Esophagus muscularis mucosa (tissue), 4 donors: ENCODE data around the gene RCAN1.

Source experiments
- EP300 ChIP-seq: sonication (generic); formaldehyde crosslinking; IDR thresholded peaks from one replicate; pipeline ENCODE4 v1.6.1; 2017; ENCODE audit warnings: antibody characterized with exemption
- POLR2A ChIP-seq: fragments of 450-650 bp; IDR thresholded peaks from one replicate; pipeline ENCODE4 v1.6.1; 2017; ENCODE audit warnings: antibody characterized with exemption, moderate library complexity, mild to moderate bottlenecking, low read depth
- POLR2AphosphoS5 ChIP-seq, 2 donors: sonication (generic); formaldehyde crosslinking; IDR thresholded peaks; one replicate each; pipeline ENCODE4 v1.6.1; 2017; ENCODE audit warnings: antibody characterized with exemption in 2 of 2
- TF ChIP-seq, protein P1 (sequence below), 3 experiments: fragments of 200-600 bp in 2 of 3; fragments of 450-650 bp in 1 of 3; sonication (generic) in 2 of 3; IDR thresholded peaks; one replicate each; pipeline ENCODE4 v1.5.1; 2017 to 2019; ENCODE audit warnings: antibody characterized with exemption in 3 of 3, mild to moderate bottlenecking in 2 of 3, moderate library complexity in 1 of 3

DNA sequence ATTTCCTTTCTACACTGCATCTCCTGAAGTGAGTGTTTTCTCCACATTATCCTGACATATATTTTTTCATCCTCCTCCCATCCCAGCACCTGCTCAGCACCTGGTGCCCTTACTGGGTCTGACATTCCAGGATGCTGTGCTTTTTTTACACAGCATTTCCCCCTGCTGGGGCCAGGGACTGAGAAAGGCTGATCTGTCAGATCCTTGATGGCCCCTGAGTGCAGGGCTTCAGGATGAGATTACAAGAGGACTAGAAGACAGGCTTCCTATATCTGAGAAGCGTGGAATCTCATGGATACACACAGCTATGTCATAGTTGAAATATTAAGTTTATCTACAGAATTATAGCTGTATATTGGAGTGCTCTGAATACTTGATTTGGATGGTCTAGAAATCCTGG is 24.4 kb downstream of the RCAN1 start:
- TF ChIP-seq, protein P1, sequence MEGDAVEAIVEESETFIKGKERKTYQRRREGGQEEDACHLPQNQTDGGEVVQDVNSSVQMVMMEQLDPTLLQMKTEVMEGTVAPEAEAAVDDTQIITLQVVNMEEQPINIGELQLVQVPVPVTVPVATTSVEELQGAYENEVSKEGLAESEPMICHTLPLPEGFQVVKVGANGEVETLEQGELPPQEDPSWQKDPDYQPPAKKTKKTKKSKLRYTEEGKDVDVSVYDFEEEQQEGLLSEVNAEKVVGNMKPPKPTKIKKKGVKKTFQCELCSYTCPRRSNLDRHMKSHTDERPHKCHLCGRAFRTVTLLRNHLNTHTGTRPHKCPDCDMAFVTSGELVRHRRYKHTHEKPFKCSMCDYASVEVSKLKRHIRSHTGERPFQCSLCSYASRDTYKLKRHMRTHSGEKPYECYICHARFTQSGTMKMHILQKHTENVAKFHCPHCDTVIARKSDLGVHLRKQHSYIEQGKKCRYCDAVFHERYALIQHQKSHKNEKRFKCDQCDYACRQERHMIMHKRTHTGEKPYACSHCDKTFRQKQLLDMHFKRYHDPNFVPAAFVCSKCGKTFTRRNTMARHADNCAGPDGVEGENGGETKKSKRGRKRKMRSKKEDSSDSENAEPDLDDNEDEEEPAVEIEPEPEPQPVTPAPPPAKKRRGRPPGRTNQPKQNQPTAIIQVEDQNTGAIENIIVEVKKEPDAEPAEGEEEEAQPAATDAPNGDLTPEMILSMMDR (IDR thresholded peaks at IDR 0.05) = no peak
- TF ChIP-seq POLR2A = no peak
- no peak for TF ChIP-seq POLR2AphosphoS5 (IDR thresholded peaks at IDR 0.05)
- no peak for TF ChIP-seq EP300
